ENCODE data around the gene DLG4. TPM values are rescaled to one million over a fixed set of nuclear protein-coding genes. Genes with fewer than 3 reads are reported as not detected.

Gene DLG4
- total RNA-seq, 1 donor from 2014 or later, result 46.1 TPM

GRCh38 chr17:7256766-7257456, 37.3 kb upstream of the DLG4 start:
- no peak overlapping the region for H3K4me3 Mint-ChIP-seq
- H3K36me3 Mint-ChIP-seq, result peaks cover 26% of the 10 kb centered on the region
- no peaks in the 10 kb centered on the region for H3K9me3 Mint-ChIP-seq

GRCh38 chr17:7254511-7254910, 34.9 kb upstream of the DLG4 start:
- peaks cover 26% of the 10 kb centered on the region for H3K36me3 Mint-ChIP-seq
- no peak for TF ChIP-seq CTCF (conservative IDR thresholded peaks at IDR 0.05)
- H3K27me3 Mint-ChIP-seq, result peaks cover 5% of the 10 kb centered on the region
- H3K27ac Mint-ChIP-seq, result peak overlapping the region; percentile 52
- H3K4me3 Mint-ChIP-seq, result peak overlapping the region; percentile 71
- no peaks in the 10 kb centered on the region for H3K9me3 Mint-ChIP-seq
- H3K4me1 Mint-ChIP-seq (ENCODE audit: unreplicated experiment), result peaks cover 25% of the 10 kb centered on the region
- no peak for DNase-seq (ENCODE audit: extremely low spot score, unreplicated experiment)

More at GRCh38 chr17:7256766-7257456, 37.3 kb upstream of the DLG4 start:
- Mint-ChIP-seq H3K4me1 (ENCODE audit: unreplicated experiment) (peaks cover 13% of the 10 kb centered on the region), H3K27me3 (peaks cover 19% of the 10 kb centered on the region), H3K27ac (peak overlapping the region; percentile 82)
- TF ChIP-seq CTCF (conservative IDR thresholded peaks at IDR 0.05), result no peak
- DNase-seq (ENCODE audit: extremely low spot score, unreplicated experiment), result no peak

- Mint-ChIP-seq H3K4me1 (ENCODE audit: unreplicated experiment) (peaks cover 30% of the 10 kb centered on the region), H3K36me3 (peaks cover 21% of the 10 kb centered on the region), H3K9me3 (no peaks in the 10 kb centered on the region), H3K4me3 (peak overlapping the region; percentile 94), H3K27me3 (no peaks in the 10 kb centered on the region), H3K27ac (peak overlapping the region; percentile 100)
- no peak for DNase-seq (ENCODE audit: extremely low spot score, unreplicated experiment)
- no peak for TF ChIP-seq CTCF (conservative IDR thresholded peaks at IDR 0.05)
These were observed 33.4 kb upstream of the DLG4 start for GRCh38 chr17:7253082-7253481.

- Mint-ChIP-seq H3K9me3 (no peaks in the 10 kb centered on the region), H3K4me3 (peak within 1 kb of the TSS; percentile 97), H3K27ac (peak within 1 kb of the TSS; percentile 100), H3K27me3 (no peaks in the 10 kb centered on the region), H3K4me1 (ENCODE audit: unreplicated experiment) (peaks cover 30% of the 10 kb centered on the region), H3K36me3 (peaks cover 21% of the 10 kb centered on the region)
- DNase-seq (ENCODE audit: extremely low spot score, unreplicated experiment), result peak; percentile 93
- TF ChIP-seq CTCF (conservative IDR thresholded peaks at IDR 0.05), result peak; percentile 22
These were observed 32.8 kb upstream of the DLG4 start, which contains the start of gene ELP5 for GRCh38 chr17:7252176-7253043. TSS of gene ELP5 (plus strand) at chr17:7252215. CDS start at chr17:7252551, 336 bp downstream.

- Mint-ChIP-seq H3K27ac (peak within 1 kb of the TSS; percentile 100), H3K9me3 (no peaks in the 10 kb centered on the region), H3K4me3 (peak within 1 kb of the TSS; percentile 97), H3K36me3 (peaks cover 20% of the 10 kb centered on the region), H3K27me3 (no peaks in the 10 kb centered on the region), H3K4me1 (ENCODE audit: unreplicated experiment) (peaks cover 30% of the 10 kb centered on the region)
- no peak for TF ChIP-seq CTCF (conservative IDR thresholded peaks at IDR 0.05)
- peak; percentile 100 for DNase-seq (ENCODE audit: extremely low spot score, unreplicated experiment)
These were observed 32.1 kb upstream of the DLG4 start, which contains the start of gene CTDNEP1 for GRCh38 chr17:7251661-7252175. TSS of gene CTDNEP1 (minus strand) at chr17:7251734. CDS start at chr17:7251296, 438 bp downstream.

Data from type B pancreatic cell (in vitro differentiated cells).